CD14-positive monocyte (primary cell): Measurements from ENCODE around the gene LRRTM3. TPM values are rescaled to one million over a fixed set of nuclear protein-coding genes. Genes with fewer than 3 reads are reported as not detected.

Experiments used
- DNase-seq, 3 donors: peaks; one replicate each; pipeline ENCODE4 v3.0.0-alpha.2; 2011 to 2022
- H2AFZ ChIP-seq: 2 replicates; pipeline ENCODE4 v1.6.0; 2012; ENCODE audit warnings: mild to moderate bottlenecking, low read depth, low read length, inconsistent platforms; ENCODE audit not compliant: insufficient read depth, poor library complexity, severe bottlenecking
- H3K27ac ChIP-seq, 2 donors: 1 replicate in 1 of 2; 2 replicates in 1 of 2; pipeline ENCODE4 v1.5.1; 2012 to 2013; ENCODE audit warnings: low read length in 2 of 2, control low read depth in 1 of 2, inconsistent platforms in 1 of 2, low read depth in 1 of 2, mild to moderate bottlenecking in 1 of 2
- H3K27me3 ChIP-seq, 2 donors: one replicate each; pipeline versions ENCODE4 v1.6.0 to v1.6.1; 2011 to 2013; ENCODE audit warnings: low read length in 2 of 2; ENCODE audit not compliant: control insufficient read depth in 2 of 2, insufficient read depth in 2 of 2
- H3K36me3 ChIP-seq, 2 donors: replicated peaks in 1 of 2; 1 replicate in 1 of 2; 2 replicates in 1 of 2; pipeline versions ENCODE4 v1.5.1 to v1.6.1; 2012 to 2013; ENCODE audit warnings: low read length in 2 of 2, control low read depth in 1 of 2, inconsistent platforms in 1 of 2, mild to moderate bottlenecking in 1 of 2; ENCODE audit not compliant: insufficient read depth in 2 of 2, control insufficient read depth in 1 of 2
- H3K4me1 ChIP-seq, 2 donors: 1 replicate in 1 of 2; 2 replicates in 1 of 2; pipeline versions ENCODE4 v1.5.1 to v1.6.1; 2012 to 2013; ENCODE audit warnings: low read length in 2 of 2, control low read depth in 1 of 2, inconsistent platforms in 1 of 2, mild to moderate bottlenecking in 1 of 2, moderate library complexity in 1 of 2; ENCODE audit not compliant: insufficient read depth in 2 of 2, control insufficient read depth in 1 of 2
- H3K4me2 ChIP-seq: replicated peaks from 2 replicates; pipeline ENCODE3; 2012; ENCODE audit warnings: low read length, moderate library complexity, mild to moderate bottlenecking; ENCODE audit not compliant: poor library complexity, severe bottlenecking; ENCODE audit errors: extremely low read depth
- H3K4me3 ChIP-seq, 3 experiments: fragments of 200-600 bp in 1 of 3; sonication (generic) in 1 of 3; replicated peaks in 1 of 3; 1 replicate in 2 of 3; 2 replicates in 1 of 3; pipeline ENCODE4 v1.5.1; 2011 to 2013; ENCODE audit warnings: low read length in 3 of 3, mild to moderate bottlenecking in 3 of 3, control low read depth in 2 of 3, low read depth in 2 of 3, inconsistent platforms in 1 of 3, moderate library complexity in 1 of 3
- H3K79me2 ChIP-seq: 2 replicates; pipeline ENCODE4 v1.6.0; 2012; ENCODE audit warnings: mild to moderate bottlenecking, control low read depth, inconsistent platforms, low read length, moderate library complexity; ENCODE audit not compliant: insufficient read depth
- H3K9ac ChIP-seq: 2 replicates; pipeline ENCODE4 v1.6.0; 2017; ENCODE audit warnings: low read length, mild to moderate bottlenecking; ENCODE audit not compliant: insufficient read depth, poor library complexity, severe bottlenecking
- H3K9me3 ChIP-seq, 2 donors: replicated peaks in 1 of 2; 1 replicate in 1 of 2; 2 replicates in 1 of 2; pipeline versions ENCODE4 v1.5.1 to v1.6.1; 2012 to 2013; ENCODE audit warnings: low read length in 2 of 2, control low read depth in 1 of 2; ENCODE audit not compliant: control insufficient read depth in 1 of 2, insufficient read depth in 1 of 2
- H4K20me1 ChIP-seq: 2 replicates; pipeline ENCODE4 v1.6.0; 2012; ENCODE audit warnings: mild to moderate bottlenecking, low read length, control low read depth, moderate library complexity; ENCODE audit not compliant: insufficient read depth
- H3K27ac Mint-ChIP-seq, 7 donors: one replicate each; pipeline ENCODE4 v1.8.0; 2020; ENCODE audit warnings: mild to moderate bottlenecking in 7 of 7, mixed read lengths in 7 of 7, moderate library complexity in 6 of 7, inconsistent platforms in 2 of 7
- H3K27me3 Mint-ChIP-seq, 3 donors: one replicate each; pipeline ENCODE4 v1.8.0; 2021 to 2022; ENCODE audit warnings: low read depth in 3 of 3, mild to moderate bottlenecking in 3 of 3, mixed read lengths in 3 of 3, moderate library complexity in 3 of 3, inconsistent platforms in 1 of 3
- H3K36me3 Mint-ChIP-seq, 2 donors: one replicate each; pipeline ENCODE4 v1.8.0; 2020; ENCODE audit warnings: mixed read lengths in 2 of 2, inconsistent platforms in 1 of 2, mild to moderate bottlenecking in 1 of 2
- H3K4me1 Mint-ChIP-seq: one replicate; pipeline ENCODE4 v1.8.0; 2020; ENCODE audit warnings: mild to moderate bottlenecking, mixed read lengths
- H3K4me3 Mint-ChIP-seq, 2 donors: one replicate each; pipeline ENCODE4 v1.8.0; 2020; ENCODE audit warnings: mild to moderate bottlenecking in 2 of 2, mixed read lengths in 2 of 2, moderate library complexity in 1 of 2
- H3K9me3 Mint-ChIP-seq, 7 donors: one replicate each; pipeline ENCODE4 v1.8.0; 2020 to 2022; ENCODE audit warnings: mixed read lengths in 7 of 7, mild to moderate bottlenecking in 6 of 7, moderate library complexity in 6 of 7, inconsistent platforms in 2 of 7
- CTCF ChIP-seq: fragments of 200-600 bp; IDR thresholded peaks from one replicate; pipeline ENCODE4 v1.8.0; 2022; ENCODE audit warnings: antibody characterized with exemption, mild to moderate bottlenecking
- WGBS: methylation state at CpG from one replicate; pipeline ENCODE4 v1.1.5; 2013; ENCODE audit warnings: missing lambda C conversion rate; ENCODE audit not compliant: insufficient coverage; 5-methylcytosine and 5-hydroxymethylcytosine counted together
- intact Hi-C, 2 donors: fragments of 100-400 bp; cut with micrococcal nuclease; formaldehyde crosslinking; loops; one replicate each; pipeline versions ENCODE4 v1.15.0 to v1.15.1; 2023
- polyA plus RNA-seq, 3 donors: library from polyadenylated mRNA; depleted of rRNA in 1 of 3; unstranded in 2 of 3; stranded (reverse) in 1 of 3; fragments of 300-500 nt in 2 of 3; fragments of >200 nt in 1 of 3; fragmentation: Illumina TruSeq in 2 of 3; gene quantifications; 1 replicate in 2 of 3; 2 replicates in 1 of 3; pipeline ENCODE4 v1.2.3, GENCODE V29; 2012 to 2021

LRRTM3 gene
- polyA plus RNA-seq, 3 donors, result not detected

GRCh38 chr10:67127441-67127840 lies 201.6 kb downstream of the LRRTM3 start:
- peaks cover 0 to 3% (median 0%) of the 10 kb centered on the region in 7 donors for H3K9me3 Mint-ChIP-seq
- no CpG with 5 or more reads among the region's 2 CpGs for WGBS
- no peaks in the 10 kb centered on the region for H3K36me3 Mint-ChIP-seq

GRCh38 chr10:67140641-67141040 lies 214.8 kb downstream of the LRRTM3 start:
- Histone ChIP-seq H2AFZ (no peak overlapping the region), H3K4me3 (no peak overlapping the region), H3K4me1 (no peaks in the 10 kb centered on the region), H3K36me3 (no peaks in the 10 kb centered on the region), H3K27ac (no peak overlapping the region), H3K79me2 (no peaks in the 10 kb centered on the region), H3K27me3 (no peaks in the 10 kb centered on the region), H3K9me3 (no peaks in the 10 kb centered on the region), H3K4me2 (no peak overlapping the region), H4K20me1 (no peaks in the 10 kb centered on the region), H3K9ac (no peak overlapping the region)
- 83% methylated on average over 1 of the region's 2 CpGs for WGBS
- DNase-seq, result no peak
- no peak for TF ChIP-seq CTCF
- peaks cover 0 to 1% (median 0%) of the 10 kb centered on the region in 3 donors for H3K27me3 Mint-ChIP-seq
- H3K27ac Mint-ChIP-seq, result no peak overlapping the region
- H3K36me3 Mint-ChIP-seq, result no peaks in the 10 kb centered on the region
- H3K9me3 Mint-ChIP-seq, result peaks cover 0 to 10% (median 2%) of the 10 kb centered on the region in 7 donors
- H3K4me1 Mint-ChIP-seq, result no peaks in the 10 kb centered on the region
- intact Hi-C loops, result no loop called here
- H3K4me3 Mint-ChIP-seq, result no peak overlapping the region

More at GRCh38 chr10:67127441-67127840, 201.6 kb downstream of the LRRTM3 start:
- Histone ChIP-seq H3K36me3 (no peaks in the 10 kb centered on the region), H3K9me3 (no peaks in the 10 kb centered on the region), H3K79me2 (no peaks in the 10 kb centered on the region), H3K4me3 (no peak overlapping the region), H2AFZ (no peak overlapping the region), H3K4me2 (no peak overlapping the region), H3K27ac (no peak overlapping the region), H3K27me3 (no peaks in the 10 kb centered on the region), H3K4me1 (no peaks in the 10 kb centered on the region), H4K20me1 (no peaks in the 10 kb centered on the region), H3K9ac (no peak overlapping the region)
- Mint-ChIP-seq H3K4me3 (no peak overlapping the region), H3K4me1 (no peaks in the 10 kb centered on the region), H3K27me3 (no peaks in the 10 kb centered on the region), H3K27ac (no peak overlapping the region)
- DNase-seq, result no peak
- intact Hi-C loops, result no loop called here
- no peak for TF ChIP-seq CTCF
